Stimulated activated CD4-positive, alpha-beta T cell treated with anti-CD3 and anti-CD28 coated beads, Interleukin-12 subunit alpha, Interleukin-12 subunit beta, amount 100 ng/mL, for 48 hours (primary cell): ENCODE data around the gene PRRT1B.
"Not testable (repeated sequence)": the region's sequence is repeated elsewhere in the genome, so short reads cannot be mapped to it uniquely, and the experiment has no call there.

Experiments
- DNase-seq, 3 donors: peaks; one replicate each; pipeline ENCODE4 v3.0.0-alpha.2; 2020; ENCODE audit warnings: low read depth in 2 of 3, low spot score in 1 of 3

PRRT1B gene

DNA sequence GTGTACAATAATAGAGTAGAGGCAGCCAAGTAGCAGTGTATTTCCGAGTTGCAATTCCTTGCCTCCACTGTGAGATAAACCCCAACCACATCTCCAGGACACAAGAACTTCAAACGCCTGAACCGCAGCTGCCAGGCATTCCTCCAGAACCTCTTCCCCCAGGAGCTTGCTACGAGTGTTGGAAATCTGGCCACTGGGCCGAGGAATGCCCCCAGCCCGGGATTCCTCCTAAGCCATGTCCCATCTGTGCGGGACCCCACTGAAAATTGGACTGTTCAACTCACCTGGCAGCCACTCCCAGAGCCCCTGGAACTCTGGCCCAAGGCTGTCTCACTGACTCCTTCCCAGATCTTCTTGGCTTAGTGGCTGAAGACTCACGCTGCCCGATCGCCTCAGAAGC, 3.9 kb downstream of the PRRT1B start:
- DNase-seq = not testable (repeated sequence)

DNA sequence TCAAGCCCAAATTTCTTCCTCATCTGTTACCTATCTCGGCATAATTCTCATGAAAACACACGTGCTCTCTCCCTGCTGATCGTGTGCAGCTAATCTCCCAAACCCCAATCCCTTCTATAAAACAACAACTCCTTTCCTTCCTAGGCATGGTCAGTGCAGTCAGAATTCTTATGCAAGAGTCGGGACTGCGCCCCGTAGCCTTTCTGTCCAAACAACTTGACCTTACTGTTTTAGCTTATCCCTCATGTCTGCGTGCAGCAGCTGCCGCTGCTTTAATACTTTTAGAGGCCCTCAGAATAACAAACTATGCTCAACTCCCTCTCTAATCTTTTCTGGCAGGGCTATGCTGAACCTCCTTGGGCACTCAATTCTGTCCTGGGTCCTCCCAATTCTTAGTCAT, 5.1 kb downstream of the PRRT1B start:
- not testable (repeated sequence) for DNase-seq

GRCh38 chr9:131552030-131552429, 6.7 kb downstream of the PRRT1B start:
- DNase-seq = no peak

DNA sequence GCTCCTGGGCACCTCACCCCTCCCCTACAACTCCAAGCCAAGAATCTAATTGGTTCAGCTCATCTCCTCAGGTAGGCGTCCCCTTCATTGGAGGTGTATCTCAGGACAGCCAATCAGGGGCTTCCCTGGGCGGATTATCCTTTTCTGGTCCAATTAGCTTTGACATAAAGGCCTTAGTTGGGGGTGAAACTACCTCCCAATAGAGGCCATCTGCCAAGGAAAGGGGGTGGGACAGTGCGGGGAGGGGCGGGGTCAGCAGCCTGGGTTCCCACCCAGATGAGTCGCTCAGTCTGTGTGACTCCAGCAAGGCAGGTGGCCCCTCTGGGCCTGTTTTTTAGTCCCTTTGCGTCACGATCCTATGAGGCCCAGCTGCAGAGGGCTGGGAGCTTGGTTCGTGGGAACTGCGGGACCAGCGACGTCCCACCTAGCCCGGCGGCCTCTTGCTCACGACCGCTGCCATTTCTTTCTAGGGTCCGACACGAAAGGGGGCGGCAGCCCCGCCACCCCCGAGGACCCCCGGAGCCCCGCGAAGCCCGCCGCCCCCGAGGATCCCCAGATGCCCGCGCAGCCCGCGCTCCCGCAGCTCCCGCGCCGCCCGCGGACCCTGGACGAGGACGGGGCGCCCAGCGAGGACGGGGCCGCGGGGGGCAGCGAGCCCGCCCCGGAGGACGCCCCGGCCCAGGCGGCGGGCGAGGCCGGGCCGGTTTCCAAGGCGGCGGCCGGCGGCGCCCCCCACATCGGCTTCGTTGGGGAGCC, 8.9 kb downstream of the PRRT1B start:
- DNase-seq = no peak

DNA sequence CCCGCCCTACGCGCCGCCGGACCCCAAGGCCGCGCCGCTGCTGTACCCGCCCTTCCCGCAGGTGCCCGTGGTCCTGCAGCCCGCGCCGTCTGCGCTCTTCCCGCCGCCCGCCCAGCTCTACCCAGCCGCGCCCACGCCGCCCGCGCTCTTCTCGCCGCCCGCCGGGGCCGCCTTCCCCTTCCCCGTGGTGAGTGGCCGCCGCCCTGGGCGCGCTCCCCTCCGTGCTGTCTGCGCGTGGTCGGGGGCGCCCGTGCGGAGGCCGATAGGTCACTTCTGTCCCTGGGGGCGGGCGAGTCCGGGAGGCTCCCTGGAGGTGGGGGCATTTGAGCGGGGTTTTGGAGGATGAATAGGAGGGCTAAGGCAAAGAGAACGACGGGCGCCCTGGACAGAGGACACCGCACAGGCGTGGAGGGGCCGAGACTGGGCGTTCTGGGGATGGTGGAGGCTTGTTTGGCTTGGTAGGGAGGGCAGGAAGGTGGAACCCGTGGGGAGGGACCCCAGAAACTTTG, 9.6 kb downstream of the PRRT1B start:
- no peak for DNase-seq

DNA sequence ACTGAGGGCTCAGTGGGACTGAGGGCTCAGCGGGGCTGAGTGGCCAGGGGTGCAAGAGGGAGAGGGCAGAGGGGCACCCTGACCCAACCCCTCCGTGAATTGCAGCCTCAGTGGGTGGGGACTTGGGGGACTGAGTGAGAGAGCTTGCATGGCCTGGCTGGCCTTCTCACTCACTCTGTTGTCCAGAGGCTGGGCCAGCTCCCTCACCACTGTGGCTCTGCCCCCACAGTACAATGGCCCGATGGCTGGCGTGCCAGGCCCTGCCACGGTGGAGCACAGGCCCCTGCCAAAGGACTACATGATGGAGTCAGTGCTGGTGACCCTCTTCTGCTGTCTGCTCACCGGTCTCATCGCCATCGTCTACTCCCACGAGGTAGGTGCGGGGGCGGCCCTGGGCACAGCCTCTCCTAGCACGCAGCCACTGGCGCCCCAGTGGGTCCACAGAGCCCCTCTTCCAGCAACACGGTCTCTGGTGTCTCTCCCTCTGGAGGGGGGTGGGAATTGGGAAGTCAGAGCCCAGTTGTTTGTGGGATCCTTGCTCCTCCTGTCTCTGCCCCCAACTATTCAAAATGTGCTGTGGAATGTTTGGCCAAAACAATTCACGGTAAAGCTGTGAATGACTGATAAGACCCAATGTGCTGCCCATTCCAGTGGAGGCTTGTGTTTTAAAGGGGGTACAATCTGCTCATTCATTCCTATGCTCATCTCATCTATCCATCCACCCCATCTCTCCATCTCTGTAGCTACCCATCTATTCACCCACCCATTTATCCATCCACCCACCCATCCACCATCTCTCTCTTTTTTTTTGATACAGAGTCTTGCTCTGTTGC, 10.7 kb downstream of the PRRT1B start:
- DNase-seq = no peak

DNA sequence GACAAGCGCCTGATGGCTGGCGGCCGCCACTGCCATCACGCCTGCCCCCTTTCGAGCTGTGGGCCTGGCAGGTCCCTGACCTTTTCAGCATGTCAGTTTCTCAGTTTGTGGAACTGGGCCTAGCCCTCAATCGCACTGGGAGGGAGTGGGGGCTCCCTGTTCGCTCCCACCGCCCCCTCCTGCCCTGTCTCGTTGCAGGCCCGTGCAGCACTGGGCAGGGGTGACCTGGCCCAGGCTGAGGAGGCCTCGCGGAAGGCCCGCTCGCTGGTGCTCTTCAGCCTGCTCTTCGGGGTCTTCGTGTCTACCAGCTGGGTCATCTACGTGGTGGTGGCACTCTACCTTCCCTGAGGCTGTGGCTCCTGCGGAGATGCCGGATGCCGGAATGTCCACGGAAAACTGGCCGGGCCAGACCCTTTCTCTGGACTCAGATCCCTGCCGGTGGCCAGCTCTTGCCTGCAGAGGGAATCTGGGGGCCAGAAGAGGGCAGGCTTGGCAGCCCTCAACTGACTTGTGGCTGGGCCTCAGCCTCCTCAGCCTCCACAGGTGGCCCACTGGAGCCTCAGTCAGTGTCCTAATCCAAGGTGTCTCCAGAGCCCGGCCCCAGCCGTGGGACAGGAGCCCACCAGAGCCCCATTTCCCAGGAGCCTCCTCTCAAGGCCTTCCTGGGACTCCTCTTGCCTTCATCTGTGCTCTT, 12.7 kb downstream of the PRRT1B start:
- DNase-seq = no peak

GRCh38 chr9:131559421-131560000, 14.2 kb downstream of the PRRT1B start:
- no peak for DNase-seq

- DNase-seq = no peak
These were observed 17.0 kb downstream of the PRRT1B start for GRCh38 chr9:131562032-131562959.

- no peak for DNase-seq
These were observed 20.0 kb downstream of the PRRT1B start for GRCh38 chr9:131565369-131565768.

DNA sequence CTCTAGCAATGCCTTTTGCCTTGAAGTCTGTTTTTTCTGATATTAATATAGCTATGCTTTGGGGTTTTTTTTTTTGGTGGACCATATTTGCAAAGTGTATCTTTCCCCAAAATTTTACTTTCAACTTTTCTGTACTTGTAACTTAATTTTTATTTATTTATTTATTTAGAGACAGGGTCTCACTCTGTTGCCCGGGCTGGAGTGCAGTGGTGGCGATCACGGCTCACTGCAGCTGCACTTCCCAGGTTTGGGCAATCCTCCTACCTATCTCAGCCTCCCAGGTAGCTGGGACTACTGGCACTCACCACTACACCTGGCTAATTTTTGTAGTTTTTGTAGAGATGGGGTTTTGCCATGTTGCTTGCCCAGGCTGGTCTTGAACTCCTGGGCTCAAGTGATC, 20.8 kb downstream of the PRRT1B start:
- no peak for DNase-seq

DNA sequence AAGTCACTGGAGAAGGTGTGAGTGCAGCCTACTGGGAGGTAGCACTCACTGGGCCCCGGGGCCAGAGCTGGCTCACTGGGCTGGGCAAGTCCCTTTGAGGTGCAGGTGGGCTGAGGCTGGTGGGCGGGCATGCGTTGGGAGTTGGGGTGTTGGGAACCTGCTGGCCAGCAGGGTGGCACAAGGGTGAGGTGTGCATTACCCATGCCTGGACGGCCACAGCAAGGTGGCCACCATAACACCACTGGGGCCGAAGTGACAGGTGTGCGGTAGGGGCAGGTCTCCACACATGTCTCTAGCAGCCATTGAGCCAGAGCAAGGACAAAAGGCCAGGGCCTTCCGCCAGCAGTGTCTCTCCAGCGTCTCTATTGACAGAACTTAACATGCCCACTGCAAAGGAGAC, 22.6 kb downstream of the PRRT1B start:
- no peak for DNase-seq

DNA sequence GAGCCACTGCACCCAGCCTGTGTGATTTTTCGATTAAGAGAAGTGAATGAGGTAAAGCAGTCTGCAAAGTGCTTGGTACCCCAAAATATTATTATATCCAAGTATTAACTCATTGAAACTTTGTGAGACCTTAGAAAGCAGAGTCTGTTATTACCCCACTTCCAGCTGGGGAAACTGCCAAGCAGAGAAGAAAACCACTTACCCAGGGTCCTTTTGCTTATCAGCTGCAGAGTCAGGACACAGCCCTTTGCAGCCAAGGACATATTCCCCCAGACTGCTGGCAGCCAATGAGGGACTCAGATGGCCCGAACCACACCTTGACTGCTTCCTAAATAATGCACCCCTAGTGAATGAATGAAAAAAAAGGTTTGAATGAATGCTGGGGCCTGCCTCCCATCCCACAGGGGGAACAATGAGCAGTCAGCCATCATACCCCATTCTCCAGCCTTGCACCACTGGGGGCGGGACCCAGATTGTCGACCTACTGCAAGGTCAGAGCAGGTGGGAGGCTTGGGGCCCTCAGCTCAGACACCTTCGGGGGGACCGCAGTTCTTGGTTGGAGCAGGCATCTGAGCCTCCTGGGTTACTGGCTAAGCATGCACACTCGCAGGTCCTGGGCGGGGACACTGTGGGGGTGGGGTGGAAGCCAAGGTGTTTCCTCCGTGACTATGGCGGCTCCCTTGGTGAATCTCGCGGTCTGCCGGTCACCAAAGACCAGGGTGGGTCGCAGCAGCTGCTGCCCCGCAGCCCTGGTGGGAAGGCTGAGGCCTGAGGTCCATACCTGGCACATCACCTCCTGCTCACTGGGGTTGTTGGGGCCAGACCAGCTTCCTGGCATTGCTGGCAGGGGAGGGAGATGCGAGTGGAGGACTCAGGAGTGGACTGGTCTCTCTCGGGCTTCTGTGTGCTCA, 29.7 kb downstream of the PRRT1B start:
- no peak for DNase-seq

GRCh38 chr9:131575946-131576853, 30.9 kb downstream of the PRRT1B start:
- DNase-seq = no peak

- no peak for DNase-seq
These were observed 32.0 kb downstream of the PRRT1B start for GRCh38 chr9:131577005-131578000.

DNA sequence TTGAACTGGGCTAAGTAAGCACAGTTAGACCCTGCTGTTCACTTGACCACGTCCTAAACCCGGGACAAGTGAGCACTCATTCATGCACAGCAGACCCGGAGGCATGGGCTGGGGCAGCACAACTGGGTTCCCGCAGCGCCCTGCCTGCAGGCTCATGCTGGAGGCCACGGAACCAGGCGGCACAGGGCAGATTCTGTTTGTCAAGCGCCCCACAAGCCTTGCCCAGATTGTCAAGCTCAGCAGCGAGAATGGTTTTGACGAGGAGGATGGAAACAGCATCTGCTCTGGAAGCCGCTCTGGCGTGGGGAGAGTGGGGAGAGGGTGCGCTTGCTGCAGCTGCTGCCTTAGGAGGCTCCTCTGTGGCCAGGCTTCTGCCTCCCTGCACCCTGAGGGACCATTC, 32.7 kb downstream of the PRRT1B start:
- no peak for DNase-seq
